CD4-positive, alpha-beta T cell (primary cell): ENCODE data around the gene LHB. TPM values are rescaled to one million over a fixed set of nuclear protein-coding genes. Genes with fewer than 3 reads are reported as not detected.

ENCODE experiments used
- ATAC-seq: fragments of 200-7000 bp; cut with Tn5 transposase; one replicate; pipeline ENCODE4 v1.10.0; 2022; ENCODE audit warnings: mild to moderate bottlenecking; ENCODE audit not compliant: poor library complexity
- CTCF ChIA-PET: fragments of 350-600 bp; sonication (Branson Sonifier 250); formaldehyde crosslinking; loops from one replicate; lab custom pipeline; 2021; ENCODE audit warnings: antibody characterized with exemption, inconsistent platforms; lab: Charles Lee
- POLR2A ChIA-PET: fragments of 350-600 bp; sonication (Branson Sonifier 250); formaldehyde crosslinking; loops from one replicate; lab custom pipeline; 2021; ENCODE audit warnings: antibody characterized with exemption, inconsistent platforms; lab: Charles Lee
- DNase-seq, 14 experiments: peaks; one replicate each; pipeline ENCODE4 v3.0.0-alpha.2; 2013 to 2020; ENCODE audit warnings: mixed read lengths in 2 of 14
- H3K27ac ChIP-seq, 2 donors: one replicate each; pipeline versions ENCODE4 v1.5.1 to v1.7.0; 2013; ENCODE audit warnings: low read length in 2 of 2, low read depth in 1 of 2, mild to moderate bottlenecking in 1 of 2
- H3K27me3 ChIP-seq, 2 experiments: 1 replicate in 1 of 2; 2 replicates in 1 of 2; pipeline versions ENCODE4 v1.6.1 to v1.7.0; 2013; ENCODE audit warnings: low read length in 2 of 2, control low read depth in 1 of 2, mild to moderate bottlenecking in 1 of 2, moderate library complexity in 1 of 2; ENCODE audit not compliant: insufficient read depth in 2 of 2, control insufficient read depth in 1 of 2
- H3K36me3 ChIP-seq: one replicate; pipeline ENCODE4 v1.6.1; 2013; ENCODE audit warnings: low read length, control low read depth; ENCODE audit not compliant: insufficient read depth
- H3K4me1 ChIP-seq: one replicate; pipeline ENCODE4 v1.6.1; 2013; ENCODE audit warnings: low read length, control low read depth; ENCODE audit not compliant: insufficient read depth
- H3K4me3 ChIP-seq: one replicate; pipeline ENCODE4 v1.5.1; 2013; ENCODE audit warnings: mild to moderate bottlenecking, low read length, moderate library complexity
- H3K9me3 ChIP-seq, 2 experiments: 1 replicate in 1 of 2; 2 replicates in 1 of 2; pipeline versions ENCODE4 v1.6.1 to v1.7.0; 2013; ENCODE audit warnings: low read length in 2 of 2, mild to moderate bottlenecking in 2 of 2, control low read depth in 1 of 2, moderate library complexity in 1 of 2; ENCODE audit not compliant: control insufficient read depth in 1 of 2, insufficient read depth in 1 of 2
- H3K27ac Mint-ChIP-seq: one replicate; pipeline ENCODE4 v1.8.0; 2020; ENCODE audit warnings: mixed read lengths
- H3K27me3 Mint-ChIP-seq: one replicate; pipeline ENCODE4 v1.8.0; 2021; ENCODE audit warnings: mixed read lengths
- H3K36me3 Mint-ChIP-seq: one replicate; pipeline ENCODE4 v1.8.0; 2021; ENCODE audit warnings: low read depth, mixed read lengths
- H3K4me1 Mint-ChIP-seq: one replicate; pipeline ENCODE4 v1.8.0; 2021; ENCODE audit warnings: low read depth, mixed read lengths
- H3K4me3 Mint-ChIP-seq: one replicate; pipeline ENCODE4 v1.8.0; 2020; ENCODE audit warnings: mild to moderate bottlenecking, mixed read lengths
- H3K9me3 Mint-ChIP-seq: one replicate; pipeline ENCODE4 v1.8.0; 2020; ENCODE audit warnings: mixed read lengths
- intact Hi-C, 2 experiments: fragments of 100-400 bp; cut with DNase I in 1 of 2; cut with micrococcal nuclease in 1 of 2; formaldehyde crosslinking; loops; one replicate each; pipeline versions ENCODE4 v1.15.1 to v1.9.0; 2023 to 2025; cut with DNase I, micrococcal nuclease
- total RNA-seq, 174 experiments: library from RNA in 2 of 174; stranded (reverse) in 2 of 174; gene quantifications; one replicate each; pipeline ENCODE4 v1.2.3 and lab custom pipeline; 2021 to 2026
- TF ChIP-seq, protein P1 (sequence below): fragments of 200-600 bp; IDR thresholded peaks from one replicate; pipeline ENCODE4 v1.8.0; 2022; ENCODE audit warnings: antibody characterized with exemption, mild to moderate bottlenecking

The LHB gene
- total RNA-seq, 2 experiments from 2014 or later: not detected

DNA sequence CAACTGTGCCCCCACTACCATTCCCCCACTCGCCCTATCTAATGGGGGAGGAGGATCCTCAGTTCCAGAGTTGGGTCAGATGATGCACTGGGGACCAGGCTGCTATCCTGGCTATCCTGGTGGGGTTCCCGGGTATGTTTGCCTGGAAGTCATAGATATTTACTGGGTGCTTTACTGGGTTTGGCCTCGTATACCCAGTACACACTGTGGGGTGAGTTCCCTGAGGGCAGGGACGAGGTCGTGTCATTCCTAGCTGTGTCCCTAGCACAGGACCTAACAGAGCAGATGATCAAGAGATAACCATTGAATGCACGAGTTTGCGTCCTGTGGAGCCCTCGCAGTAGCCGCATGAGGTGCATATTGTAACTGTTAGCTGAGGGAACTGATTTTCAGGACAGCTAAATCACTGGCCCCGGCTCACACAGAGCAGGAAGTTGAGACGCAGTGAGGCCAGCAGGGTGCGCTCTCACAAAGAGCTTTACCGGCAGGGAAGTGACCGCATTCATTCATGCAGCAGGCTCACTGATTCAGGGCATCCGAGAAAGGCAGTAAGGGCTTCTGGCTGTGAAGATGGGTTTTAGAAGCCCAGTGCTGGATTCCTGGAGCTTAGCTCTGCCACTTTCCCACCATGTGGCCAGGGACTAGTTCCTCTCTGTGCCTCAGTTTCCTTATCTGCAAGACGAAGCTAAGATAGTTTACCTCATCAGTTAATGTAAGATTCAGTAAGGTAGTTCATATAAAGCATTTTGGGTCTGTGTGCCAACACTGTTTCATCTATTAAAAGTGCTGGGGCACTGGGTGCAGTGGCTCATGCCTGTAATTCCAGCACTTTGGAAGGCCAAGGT lies 17.2 kb downstream of the LHB start:
- ChIA-PET POLR2A (interaction anchor here (1.0 to 1.1 kb wide), 2 partner anchors 18 to 29 kb away, joined by 3 to 4 read pairs; no protein-coding TSS in a partner anchor), CTCF (interaction anchor here (0.6 to 1.5 kb wide), 13 partner anchors 12 to 480 kb away, joined by 3 to 7 read pairs (median 3); a partner anchor contains a TSS)
- Histone ChIP-seq H3K36me3 (peaks cover 17% of the 10 kb centered on the region), H3K27ac (no peak overlapping the region), H3K4me1 (peaks cover 13% of the 10 kb centered on the region), H3K27me3 (no peaks in the 10 kb centered on the region), H3K9me3 (no peaks in the 10 kb centered on the region), H3K4me3 (no peak overlapping the region)
- no peak overlapping the region for H3K4me3 Mint-ChIP-seq
- ATAC-seq (peak; percentile 94), DNase-seq (peak; percentile 61 to 82 (median 68))
- intact Hi-C loops: loop anchor here (1.0 to 10.0 kb wide), 6 partner anchors 83 to 635 kb away; partner anchors contain the start of genes SLC17A7 (in 1 of the 2), SYNGR4 (in 1 of the 2) and TMEM143 (in 1 of the 2)
- peaks cover 24% of the 10 kb centered on the region for H3K4me1 Mint-ChIP-seq
- peaks cover 27% of the 10 kb centered on the region for H3K36me3 Mint-ChIP-seq
- no peaks in the 10 kb centered on the region for H3K9me3 Mint-ChIP-seq
- no peak overlapping the region for H3K27ac Mint-ChIP-seq
- no peaks in the 10 kb centered on the region for H3K27me3 Mint-ChIP-seq
- TF ChIP-seq, protein P1, sequence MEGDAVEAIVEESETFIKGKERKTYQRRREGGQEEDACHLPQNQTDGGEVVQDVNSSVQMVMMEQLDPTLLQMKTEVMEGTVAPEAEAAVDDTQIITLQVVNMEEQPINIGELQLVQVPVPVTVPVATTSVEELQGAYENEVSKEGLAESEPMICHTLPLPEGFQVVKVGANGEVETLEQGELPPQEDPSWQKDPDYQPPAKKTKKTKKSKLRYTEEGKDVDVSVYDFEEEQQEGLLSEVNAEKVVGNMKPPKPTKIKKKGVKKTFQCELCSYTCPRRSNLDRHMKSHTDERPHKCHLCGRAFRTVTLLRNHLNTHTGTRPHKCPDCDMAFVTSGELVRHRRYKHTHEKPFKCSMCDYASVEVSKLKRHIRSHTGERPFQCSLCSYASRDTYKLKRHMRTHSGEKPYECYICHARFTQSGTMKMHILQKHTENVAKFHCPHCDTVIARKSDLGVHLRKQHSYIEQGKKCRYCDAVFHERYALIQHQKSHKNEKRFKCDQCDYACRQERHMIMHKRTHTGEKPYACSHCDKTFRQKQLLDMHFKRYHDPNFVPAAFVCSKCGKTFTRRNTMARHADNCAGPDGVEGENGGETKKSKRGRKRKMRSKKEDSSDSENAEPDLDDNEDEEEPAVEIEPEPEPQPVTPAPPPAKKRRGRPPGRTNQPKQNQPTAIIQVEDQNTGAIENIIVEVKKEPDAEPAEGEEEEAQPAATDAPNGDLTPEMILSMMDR: peak; percentile 63

DNA sequence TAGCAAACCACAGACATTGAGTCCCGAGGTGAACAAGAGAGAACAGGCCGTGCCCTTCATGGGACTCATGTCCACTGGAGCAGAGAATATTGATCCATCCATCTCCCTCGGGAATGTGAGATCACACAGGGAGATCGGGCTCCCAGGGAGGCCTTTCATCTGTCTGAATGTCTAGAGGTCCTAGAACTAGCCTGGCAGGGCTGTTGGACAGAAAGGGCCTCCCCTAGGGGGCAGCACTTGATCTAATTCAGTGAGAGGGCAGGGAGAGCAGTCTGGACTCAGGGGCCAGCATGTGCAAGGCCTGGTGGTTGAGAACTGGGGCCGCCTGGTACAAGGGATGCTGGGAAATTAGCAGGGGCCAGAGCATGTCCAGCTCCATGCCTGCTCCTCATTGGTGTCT lies 18.9 kb downstream of the LHB start:
- Histone ChIP-seq H3K4me3 (no peak overlapping the region), H3K4me1 (peaks cover 23% of the 10 kb centered on the region), H3K9me3 (no peaks in the 10 kb centered on the region), H3K27ac (no peak overlapping the region), H3K36me3 (peaks cover 2% of the 10 kb centered on the region), H3K27me3 (no peaks in the 10 kb centered on the region)
- Mint-ChIP-seq H3K27me3 (no peaks in the 10 kb centered on the region), H3K4me3 (no peak overlapping the region), H3K4me1 (peaks cover 35% of the 10 kb centered on the region), H3K36me3 (peaks cover 18% of the 10 kb centered on the region), H3K27ac (no peak overlapping the region), H3K9me3 (no peaks in the 10 kb centered on the region)
- DNase-seq: peak in 12 of 14 experiments; percentile 22 to 66 (median 42)
- TF ChIP-seq, protein P1: peak; percentile 33
- intact Hi-C loops: loop anchor here in 1 of 2 experiments (5.0 to 10.0 kb wide), 4 partner anchors 84 to 633 kb away; partner anchors contain the start of genes SLC17A7, SYNGR4 and TMEM143
- ChIA-PET POLR2A (no interaction called here), CTCF (interaction anchor here (1.6 kb wide), 1 partner anchor 109 kb away, joined by 5 read pairs; no protein-coding TSS in a partner anchor)
- ATAC-seq: no peak

DNA sequence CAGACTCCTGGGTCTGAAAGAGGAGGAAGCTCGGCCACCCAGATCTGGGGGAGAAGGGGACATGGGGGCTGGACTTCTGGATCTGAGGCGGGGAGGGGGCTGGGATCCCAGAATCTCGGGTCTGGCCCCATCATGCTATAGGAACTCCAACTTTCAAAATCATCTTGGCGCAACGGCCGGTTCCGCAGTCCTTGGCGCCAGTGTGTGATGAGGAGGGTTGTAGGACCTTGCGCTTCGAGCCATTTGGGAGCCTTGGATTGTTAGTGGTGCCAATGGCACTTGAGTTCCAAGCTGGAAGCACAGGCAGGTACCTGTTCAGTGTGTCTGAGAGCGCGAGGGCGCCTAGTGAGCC lies 22.9 kb downstream of the LHB start:
- ATAC-seq: no peak
- H3K9me3 Mint-ChIP-seq: no peaks in the 10 kb centered on the region
- H3K36me3 Mint-ChIP-seq: peaks cover 24% of the 10 kb centered on the region
- Histone ChIP-seq H3K36me3 (peaks cover 2% of the 10 kb centered on the region), H3K27me3 (no peaks in the 10 kb centered on the region), H3K4me1 (peaks cover 43% of the 10 kb centered on the region), H3K4me3 (peak overlapping the region; percentile 84), H3K9me3 (no peaks in the 10 kb centered on the region), H3K27ac (peak overlapping the region; percentile 82 to 83)
- TF ChIP-seq, protein P1: no peak
- no peaks in the 10 kb centered on the region for H3K27me3 Mint-ChIP-seq
- H3K4me3 Mint-ChIP-seq: peak overlapping the region; percentile 92
- no peak for DNase-seq
- ChIA-PET POLR2A (interaction anchor here (0.8 to 3.3 kb wide), 41 partner anchors 11 to 1720 kb away, joined by 3 to 41 read pairs (median 4); partner anchors contain the start of genes AKT1S1, AP2A1, ATF5 and BAX), CTCF (interaction anchor here (0.7 to 2.4 kb wide), 14 partner anchors 9 to 724 kb away, joined by 3 to 15 read pairs (median 4); partner anchors contain the start of genes BAX, LIN7B and NUCB1)
- intact Hi-C loops: loop anchor here (5.0 to 10.0 kb wide), 6 partner anchors 133 to 629 kb away; partner anchors contain the start of genes IZUMO1 (in 1 of the 2), SLC17A7 (in 1 of the 2), SYNGR4 (in 1 of the 2) and TMEM143 (in 1 of the 2)
- H3K27ac Mint-ChIP-seq: peak overlapping the region; percentile 90
- peaks cover 46% of the 10 kb centered on the region for H3K4me1 Mint-ChIP-seq
